Activated CD4-positive, CD25-positive, alpha-beta regulatory T cell treated with anti-CD3 and anti-CD28 coated beads, Interleukin-2, amount 50 U/mL, for 24 hours (primary cell): Measurements from ENCODE around the gene NRL.

Source experiments
- ATAC-seq, 2 donors: fragments of 150-1000 bp; cut with Tn5 transposase; one replicate each; pipeline ENCODE4 v1.10.0; 2021; ENCODE audit warnings: mild to moderate bottlenecking in 1 of 2, moderate library complexity in 1 of 2

NRL gene

GRCh38 chr14:24114532-24115421 is at the start of gene NRL, which contains the start of gene DCAF11:
Gene NRL (minus strand): TSS chr14:24114949. CDS start chr14:24082848, 32,101 bp downstream.
Gene DCAF11 (plus strand): TSS chr14:24114777. CDS start chr14:24115595, 818 bp downstream.
- peak; percentile 89 for ATAC-seq

GRCh38 chr14:24162093-24162492 is 47.3 kb upstream of the NRL start:
- ATAC-seq = no peak

GRCh38 chr14:24160850-24161804 is 46.4 kb upstream of the NRL start, which contains the start of gene IRF9:
Gene IRF9 (plus strand): TSS chr14:24161265. CDS start chr14:24162145, 880 bp downstream.
- peak; percentile 89 to 90 for ATAC-seq

- no peak for ATAC-seq
Observed at GRCh38 chr14:24160499-24160849, 45.7 kb upstream of the NRL start.

GRCh38 chr14:24159777-24160498 is 45.2 kb upstream of the NRL start:
- ATAC-seq = no peak

GRCh38 chr14:24157331-24157730 is 42.6 kb upstream of the NRL start:
- ATAC-seq = no peak

GRCh38 chr14:24156840-24157239 is 42.1 kb upstream of the NRL start:
- no peak for ATAC-seq

- no peak for ATAC-seq
Observed at GRCh38 chr14:24155100-24155499, 40.4 kb upstream of the NRL start.

GRCh38 chr14:24151404-24152080 is 36.8 kb upstream of the NRL start:
- no peak for ATAC-seq

GRCh38 chr14:24150993-24151392 is 36.2 kb upstream of the NRL start:
- ATAC-seq = no peak

- no peak for ATAC-seq
Observed at GRCh38 chr14:24150567-24150966, 35.8 kb upstream of the NRL start.

GRCh38 chr14:24150061-24150460 is 35.3 kb upstream of the NRL start:
- ATAC-seq = no peak

- ATAC-seq = no peak
Observed at GRCh38 chr14:24149302-24149969, 34.7 kb upstream of the NRL start.

- no peak for ATAC-seq
Observed at GRCh38 chr14:24147761-24148428, 33.1 kb upstream of the NRL start.

GRCh38 chr14:24146978-24147760 is 32.4 kb upstream of the NRL start, which contains the start of gene RNF31:
Gene RNF31 (plus strand): TSS chr14:24147498. CDS start chr14:24147699, 201 bp downstream.
- peak; percentile 87 to 88 for ATAC-seq

- ATAC-seq = peak; percentile 67 to 70
Observed at GRCh38 chr14:24146453-24146977, 31.8 kb upstream of the NRL start, which contains the start of gene PSME2. Gene PSME2 (minus strand): TSS chr14:24146610. CDS start chr14:24146581, 29 bp downstream.

GRCh38 chr14:24145690-24146452 is 31.1 kb upstream of the NRL start:
- no peak for ATAC-seq

GRCh38 chr14:24145219-24145618 is 30.5 kb upstream of the NRL start:
- ATAC-seq = no peak

- ATAC-seq = no peak
Observed at GRCh38 chr14:24144451-24144850, 29.7 kb upstream of the NRL start.
